GM21526 (cell line): ENCODE measurements around the gene CDC42EP5.
"Not testable (repeated sequence)": the region's sequence is repeated elsewhere in the genome, so short reads cannot be mapped to it uniquely, and the experiment has no call there.

ENCODE experiments used
- ATAC-seq: cut with Tn5 transposase; IDR thresholded peaks from one replicate; pipeline ENCODE4 v1.9.1; 2021; ENCODE audit warnings: moderate library complexity; ENCODE audit not compliant: unreplicated experiment, low FRiP score

The CDC42EP5 gene

DNA sequence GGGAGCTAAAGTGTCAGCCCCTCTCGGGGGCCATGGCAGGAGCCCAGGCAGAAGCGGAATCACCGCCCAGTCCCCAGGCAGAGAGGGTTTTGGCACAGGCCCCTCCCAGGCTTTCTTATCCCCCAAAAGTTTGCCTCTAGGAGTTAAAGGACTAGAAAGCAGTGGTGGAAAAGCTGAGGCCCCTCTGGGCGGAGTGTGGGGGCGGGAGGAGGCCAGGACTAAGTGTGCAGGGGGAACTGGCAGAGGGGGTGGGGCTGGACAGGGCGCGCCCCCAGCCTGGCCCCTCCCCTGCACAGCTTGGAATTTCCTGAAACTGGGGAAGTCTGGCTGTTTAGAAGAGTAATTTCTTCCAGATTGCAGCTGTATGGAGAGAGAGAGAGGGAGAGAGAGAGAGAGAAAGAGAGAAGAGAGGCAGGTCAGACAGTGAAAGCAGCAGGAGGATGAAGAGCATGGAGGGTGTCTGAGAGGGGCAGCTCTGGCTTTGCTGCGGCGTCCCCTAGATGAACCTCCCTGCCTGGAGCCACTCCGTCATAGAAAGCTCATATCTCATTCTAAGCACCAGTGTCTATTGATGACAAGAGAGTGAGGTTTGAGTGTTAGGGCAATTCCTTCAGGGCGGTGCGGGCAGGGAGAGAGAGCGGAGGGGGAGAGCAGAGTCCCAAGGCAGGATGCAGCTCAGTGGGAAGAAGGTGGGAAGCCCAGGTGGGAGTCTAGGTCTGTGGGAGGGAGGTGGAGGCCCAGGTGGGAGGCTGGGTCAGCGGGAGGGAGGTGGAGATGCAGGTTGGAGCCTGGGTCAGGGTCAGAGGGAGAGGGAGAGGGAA lies at the start of gene CDC42EP5:
Gene CDC42EP5 (minus strand): TSS at position 226 of the 821 bp plus-strand sequence. CDS start 7,749 bp downstream, outside the sequence.
- ATAC-seq: no peak

- ATAC-seq: no peak
These were observed 48.9 kb upstream of the CDC42EP5 start for GRCh38 chr19:54521860-54522513.

GRCh38 chr19:54521022-54521859 lies 48.1 kb upstream of the CDC42EP5 start:
- no peak for ATAC-seq

DNA sequence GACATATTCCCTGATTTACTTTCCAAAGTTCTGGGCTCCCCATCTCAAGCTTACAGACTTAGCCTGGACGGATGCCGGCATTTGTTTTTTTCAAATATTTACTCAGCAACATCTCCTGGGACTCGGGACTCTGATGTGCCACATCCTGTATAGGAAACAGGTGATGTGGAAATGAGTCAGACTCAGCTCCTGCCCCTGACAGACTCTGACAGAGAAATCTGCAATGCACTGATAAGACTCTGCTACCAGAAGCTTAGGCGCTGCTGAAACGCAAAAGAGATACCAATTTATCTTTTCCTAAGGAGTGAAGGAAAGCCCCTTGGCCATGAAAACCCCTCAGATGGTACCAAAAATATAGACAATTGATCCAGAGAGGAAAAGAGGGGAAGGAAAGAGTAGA lies 45.7 kb upstream of the CDC42EP5 start:
- no peak for ATAC-seq

- ATAC-seq: no peak
These were observed 44.4 kb upstream of the CDC42EP5 start for GRCh38 chr19:54517483-54517882.

GRCh38 chr19:54515156-54515555 lies 42.1 kb upstream of the CDC42EP5 start:
- no peak for ATAC-seq

DNA sequence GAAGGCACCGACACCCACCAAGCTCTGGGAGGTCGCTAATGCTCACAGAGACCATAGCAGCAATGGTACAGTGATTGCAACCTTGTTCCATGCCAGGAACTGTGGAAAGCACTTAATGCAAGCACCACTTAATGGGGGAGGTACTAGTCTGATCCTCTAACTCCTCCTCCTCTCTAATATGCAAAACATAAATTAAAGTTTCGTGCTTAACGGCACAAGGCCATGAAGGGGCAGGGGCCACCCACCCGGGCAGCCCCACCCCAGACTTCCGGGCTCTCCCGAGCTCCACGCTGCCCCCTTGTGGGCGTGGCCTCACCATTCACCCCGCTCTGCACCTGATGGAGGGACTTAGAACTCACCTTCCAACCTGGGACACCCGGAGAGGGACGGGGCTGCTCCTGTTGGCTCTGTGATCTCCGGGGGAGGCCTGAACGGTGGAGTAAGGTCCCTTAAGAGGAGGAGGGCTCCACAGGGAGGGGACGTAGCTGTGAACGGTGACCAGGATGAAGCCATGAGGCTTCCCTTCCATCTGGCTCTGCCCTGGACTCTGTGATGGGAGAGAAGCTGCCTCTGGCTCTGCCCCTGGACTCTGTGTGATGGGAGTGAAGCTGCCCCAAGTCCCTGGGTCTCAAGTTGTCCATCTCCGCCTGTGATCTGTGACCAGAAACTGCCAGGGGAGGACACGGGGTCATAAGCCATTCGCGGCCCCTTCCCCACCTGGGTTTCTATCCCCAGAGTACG lies 36.3 kb upstream of the CDC42EP5 start:
- not testable (repeated sequence) for ATAC-seq

GRCh38 chr19:54508487-54508886 lies 35.4 kb upstream of the CDC42EP5 start:
- ATAC-seq: not testable (repeated sequence)

- no peak for ATAC-seq
These were observed 34.7 kb upstream of the CDC42EP5 start for GRCh38 chr19:54507824-54508223.

DNA sequence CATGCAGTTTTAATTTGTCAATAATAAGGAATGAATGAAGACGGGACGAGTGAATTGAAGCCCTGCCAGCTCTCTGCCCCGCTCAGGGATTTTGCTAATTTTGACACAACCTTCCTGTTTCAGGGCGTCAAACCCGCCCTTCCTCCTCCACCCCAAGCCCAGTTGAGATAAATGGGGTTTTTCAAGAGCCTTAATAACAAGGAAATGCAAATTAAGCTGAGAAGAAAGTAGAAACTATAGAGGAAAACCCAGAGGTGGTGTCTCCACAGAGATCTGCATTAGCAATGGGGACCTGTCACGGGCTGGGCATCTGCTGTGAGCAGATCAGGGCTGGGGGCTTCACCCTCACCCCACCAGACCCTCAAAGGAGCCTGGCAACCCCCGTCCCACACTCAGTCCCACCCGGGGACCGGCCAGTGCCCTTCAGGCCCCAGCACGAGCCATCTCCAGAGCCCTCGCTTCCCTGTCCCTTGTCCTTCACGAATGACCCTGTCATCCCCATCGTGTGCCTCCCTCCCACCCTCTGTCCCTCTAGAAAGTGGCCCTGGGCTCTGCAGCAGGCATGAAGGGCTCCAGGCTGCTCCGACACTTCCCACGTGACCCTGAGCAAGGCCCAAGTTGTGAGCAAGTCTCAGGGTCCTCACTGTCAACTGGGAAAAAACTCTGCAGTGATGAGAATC lies 34.1 kb upstream of the CDC42EP5 start:
- ATAC-seq: not testable (repeated sequence)

DNA sequence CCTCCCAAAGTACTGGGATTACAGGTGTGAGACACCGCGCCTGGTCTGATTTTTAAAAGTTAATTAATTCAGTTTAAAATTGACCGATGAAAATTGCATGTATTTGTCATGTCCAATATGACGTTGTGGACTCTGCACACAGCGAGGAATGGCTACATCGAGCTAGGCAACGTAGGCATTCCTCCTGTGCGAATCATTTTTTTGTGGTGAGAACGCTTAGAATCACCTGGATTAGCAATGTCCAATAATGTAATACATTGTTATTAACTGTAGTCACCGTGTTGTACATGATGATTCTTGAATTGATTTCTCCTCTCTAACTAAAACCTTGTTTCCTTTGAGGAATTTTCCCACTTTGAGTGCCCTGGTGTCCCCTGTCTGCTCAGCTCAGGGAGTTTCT lies 33.0 kb upstream of the CDC42EP5 start:
- ATAC-seq: no peak

DNA sequence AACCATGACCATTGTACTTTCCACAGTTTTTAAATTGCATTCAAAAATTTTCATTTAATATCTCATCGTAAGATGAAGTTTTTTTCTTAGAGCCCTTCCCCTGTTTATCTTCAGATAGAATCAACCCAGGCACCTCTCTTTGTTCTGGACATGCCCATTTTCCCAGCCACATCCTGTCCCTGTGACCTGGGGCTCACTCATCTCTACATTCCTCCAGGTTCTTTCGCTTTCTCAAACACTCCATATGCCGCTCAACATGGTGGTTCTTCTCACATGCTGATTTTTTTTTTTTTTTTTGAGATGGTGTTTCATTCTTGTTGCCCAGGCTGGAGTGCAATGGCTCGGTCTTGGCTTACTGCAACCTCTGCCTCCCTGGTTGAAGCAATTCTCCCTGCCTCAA lies 32.4 kb upstream of the CDC42EP5 start:
- ATAC-seq: not testable (repeated sequence)

DNA sequence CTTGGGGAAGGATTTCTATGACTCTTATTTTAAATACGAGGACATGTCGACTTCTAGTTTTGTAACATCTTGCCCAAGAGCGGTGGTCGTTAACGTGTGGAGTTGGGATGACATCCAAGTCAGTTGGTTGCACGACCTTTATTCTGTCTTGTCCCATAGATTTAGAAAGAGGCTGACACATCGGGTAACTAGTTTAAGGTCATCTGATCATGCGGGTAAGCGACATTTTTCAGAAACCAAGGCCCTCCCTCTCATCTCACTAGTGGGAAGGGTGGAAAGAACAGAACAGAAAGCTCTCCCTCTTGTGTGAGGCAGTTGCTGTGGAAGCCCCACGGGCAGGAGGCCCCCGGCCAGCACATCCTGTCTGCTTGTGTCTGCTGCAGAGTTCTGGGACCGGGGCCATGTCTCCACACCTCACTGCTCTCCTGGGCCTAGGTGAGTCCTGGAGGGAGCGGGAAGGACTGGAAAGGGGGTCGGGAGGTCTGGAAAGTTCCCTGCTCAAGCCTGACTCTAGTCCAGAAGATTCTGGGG lies 29.5 kb upstream of the CDC42EP5 start, which contains the start of gene LAIR2:
Gene LAIR2 (plus strand): TSS at position 314 of the 531 bp plus-strand sequence. CDS start 88 bp downstream, at position 402.
- ATAC-seq: no peak

DNA sequence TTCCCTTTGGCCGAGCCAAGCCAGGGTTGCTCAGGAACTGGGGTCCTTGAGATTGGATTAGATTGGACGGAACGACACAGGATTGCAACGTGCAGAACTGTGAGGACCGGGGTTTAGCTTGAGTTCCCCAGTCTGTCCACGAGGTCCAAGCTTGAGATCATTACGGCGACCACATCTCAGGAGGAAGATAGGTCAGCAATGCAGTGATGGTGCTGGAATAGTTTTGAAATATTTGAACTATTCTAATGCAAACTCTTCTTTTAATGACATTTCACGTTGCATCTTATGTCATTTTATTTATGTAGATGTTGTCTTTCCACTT lies 25.3 kb upstream of the CDC42EP5 start:
- ATAC-seq: not testable (repeated sequence)

DNA sequence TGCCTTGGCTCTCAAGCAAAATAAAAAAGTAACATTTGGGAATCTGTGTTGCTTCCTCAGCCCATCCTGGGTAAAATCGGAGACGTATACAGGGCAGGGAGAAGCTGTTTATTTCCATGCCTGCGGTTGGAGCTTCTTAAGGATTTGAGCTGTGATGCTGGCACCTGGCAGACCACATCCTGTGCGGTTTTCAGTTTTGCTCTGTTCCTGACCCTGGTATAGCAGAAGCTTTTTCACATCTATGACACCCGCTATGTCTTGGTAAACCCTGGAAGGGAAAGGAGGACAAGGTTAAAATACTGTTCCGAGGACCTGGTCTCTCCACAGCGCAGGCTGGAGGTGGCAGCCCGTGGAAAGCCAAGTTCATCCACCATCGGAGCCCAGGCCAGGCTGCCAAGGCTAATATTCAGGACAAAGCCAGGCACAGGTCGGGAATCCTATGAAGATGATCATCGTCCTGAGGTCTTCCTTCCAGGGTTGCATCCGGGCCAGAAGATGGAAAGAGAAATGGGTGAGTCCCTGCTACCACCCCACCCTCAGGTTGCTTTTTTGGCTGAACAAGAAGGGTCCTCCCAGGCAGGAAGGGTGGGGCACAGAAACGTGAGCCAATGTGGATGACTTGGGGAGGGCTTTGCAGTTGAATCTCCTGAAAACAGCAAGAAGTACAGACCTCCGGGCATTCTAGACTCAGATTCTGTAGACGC lies 24.8 kb upstream of the CDC42EP5 start:
- ATAC-seq: not testable (repeated sequence)

DNA sequence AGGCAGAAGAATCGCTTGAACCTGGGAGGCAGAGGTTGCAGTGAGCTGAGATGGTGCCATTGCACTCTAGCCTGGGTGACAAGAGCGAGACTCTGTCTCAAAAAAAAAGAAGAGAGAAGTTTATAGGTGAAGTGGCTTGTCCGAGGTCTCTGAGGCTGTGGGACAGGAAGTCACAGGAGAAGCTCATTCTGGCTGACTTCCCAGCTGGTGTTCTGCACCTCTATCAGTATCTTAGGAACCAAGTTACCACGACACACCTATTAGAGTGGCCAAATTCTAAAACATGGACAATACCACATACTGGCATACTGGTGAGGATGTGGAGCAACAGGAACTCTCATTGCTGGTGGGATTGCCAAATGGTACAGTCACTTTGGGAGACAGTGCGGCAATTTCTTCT lies 22.2 kb upstream of the CDC42EP5 start:
- not testable (repeated sequence) for ATAC-seq

- ATAC-seq: no peak
These were observed 21.0 kb upstream of the CDC42EP5 start for GRCh38 chr19:54493967-54494585.

- not testable (repeated sequence) for ATAC-seq
These were observed 20.0 kb upstream of the CDC42EP5 start for GRCh38 chr19:54493056-54493455.
